Cardiac muscle cell (in vitro differentiated cells and primary cell): Measurements from ENCODE around the gene GAMT. TPM values are rescaled to one million over a fixed set of nuclear protein-coding genes. Genes with fewer than 3 reads are reported as not detected.
A peak's percentile ranks its signal among the peaks of the same experiment; 100 is the strongest.

Experiments
- DNase-seq, 2 donors: peaks; one replicate each; pipeline versions ENCODE4 v3.0.0 to v3.0.0-alpha.2; 2010 to 2017; ENCODE audit warnings: low read depth in 1 of 2, low spot score in 1 of 2
- H3K27ac ChIP-seq: fragments of 200-600 bp; sonication (generic); 2 replicates; pipeline ENCODE4 v1.5.1; 2016
- H3K27me3 ChIP-seq: fragments of 200-600 bp; sonication (generic); 2 replicates; pipeline ENCODE4 v1.6.0; 2016; ENCODE audit warnings: control low read depth
- H3K36me3 ChIP-seq: fragments of 200-600 bp; sonication (generic); 2 replicates; pipeline ENCODE4 v1.5.1; 2016; ENCODE audit warnings: control low read depth
- H3K4me1 ChIP-seq: fragments of 200-600 bp; sonication (generic); 2 replicates; pipeline ENCODE4 v1.8.1; 2017; ENCODE audit warnings: low read depth, mild to moderate bottlenecking, mixed run types
- H3K4me3 ChIP-seq: fragments of 200-600 bp; sonication (generic); 2 replicates; pipeline ENCODE4 v1.5.1; 2016; ENCODE audit warnings: mild to moderate bottlenecking
- H3K9me3 ChIP-seq: fragments of 200-600 bp; sonication (generic); 2 replicates; pipeline ENCODE4 v1.5.1; 2017; ENCODE audit warnings: low read depth, mild to moderate bottlenecking, control low read depth
- polyA plus RNA-seq: library from polyadenylated mRNA; unstranded; fragments of >200 nt; fragmentation: Nextera tagmentation; extraction: Ambion mirVana; gene quantifications from 2 replicates; pipeline ENCODE4 v1.2.1, GENCODE V29; 2016
- total RNA-seq: library from RNA; depleted of rRNA; stranded (reverse); fragments of >200 nt; gene quantifications from 2 replicates; pipeline ENCODE4 v1.2.3, GENCODE V29; 2016
- TF ChIP-seq, protein P1 (sequence below): IDR thresholded peaks from 2 replicates; pipeline ENCODE4 v1.5.1; 2012; ENCODE audit warnings: low read depth, mild to moderate bottlenecking, low read length

The GAMT gene
- total and polyA plus RNA-seq, 2 experiments from 2014 or later: 180 to 231 TPM

DNA sequence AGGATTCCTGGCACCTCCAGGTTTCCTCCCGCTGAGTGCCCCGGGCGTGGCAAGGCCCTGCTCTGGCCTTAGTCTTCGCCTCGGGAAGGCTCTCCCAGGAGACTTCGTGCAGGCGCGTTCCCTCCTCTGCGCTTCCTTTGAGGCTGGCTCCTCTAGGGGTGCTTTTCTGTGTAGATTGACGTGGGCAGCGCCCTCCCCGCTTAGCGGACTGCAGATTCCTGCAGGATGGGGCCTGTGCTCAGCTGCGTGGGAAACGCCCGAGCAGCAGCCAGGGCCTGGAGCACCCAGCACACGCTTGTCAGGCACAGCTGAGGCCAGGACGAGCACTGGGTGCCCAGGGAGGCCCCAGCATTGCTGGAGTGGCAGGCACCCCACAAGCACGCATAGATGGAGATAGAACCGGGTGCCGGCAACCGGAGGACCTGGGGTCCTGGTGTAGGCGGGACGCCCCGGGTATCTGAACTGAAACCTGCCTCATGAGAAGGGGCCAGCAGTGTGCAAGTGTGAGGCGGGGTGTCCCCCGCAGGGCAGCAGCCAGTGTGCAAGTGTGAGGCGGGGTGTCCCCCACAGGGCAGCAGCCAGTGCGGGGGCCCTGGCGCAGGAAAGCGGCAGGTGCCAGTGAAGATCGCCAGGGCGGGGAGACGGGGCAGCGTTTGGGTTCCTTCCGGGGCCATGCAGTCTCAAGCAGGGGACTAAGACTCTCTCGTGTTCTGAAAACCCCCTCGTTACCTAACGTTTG, 14.2 kb downstream of the GAMT start:
- H3K9me3 ChIP-seq: no peaks in the 10 kb centered on the region
- no peaks in the 10 kb centered on the region for H3K27me3 ChIP-seq
- TF ChIP-seq, protein P1, sequence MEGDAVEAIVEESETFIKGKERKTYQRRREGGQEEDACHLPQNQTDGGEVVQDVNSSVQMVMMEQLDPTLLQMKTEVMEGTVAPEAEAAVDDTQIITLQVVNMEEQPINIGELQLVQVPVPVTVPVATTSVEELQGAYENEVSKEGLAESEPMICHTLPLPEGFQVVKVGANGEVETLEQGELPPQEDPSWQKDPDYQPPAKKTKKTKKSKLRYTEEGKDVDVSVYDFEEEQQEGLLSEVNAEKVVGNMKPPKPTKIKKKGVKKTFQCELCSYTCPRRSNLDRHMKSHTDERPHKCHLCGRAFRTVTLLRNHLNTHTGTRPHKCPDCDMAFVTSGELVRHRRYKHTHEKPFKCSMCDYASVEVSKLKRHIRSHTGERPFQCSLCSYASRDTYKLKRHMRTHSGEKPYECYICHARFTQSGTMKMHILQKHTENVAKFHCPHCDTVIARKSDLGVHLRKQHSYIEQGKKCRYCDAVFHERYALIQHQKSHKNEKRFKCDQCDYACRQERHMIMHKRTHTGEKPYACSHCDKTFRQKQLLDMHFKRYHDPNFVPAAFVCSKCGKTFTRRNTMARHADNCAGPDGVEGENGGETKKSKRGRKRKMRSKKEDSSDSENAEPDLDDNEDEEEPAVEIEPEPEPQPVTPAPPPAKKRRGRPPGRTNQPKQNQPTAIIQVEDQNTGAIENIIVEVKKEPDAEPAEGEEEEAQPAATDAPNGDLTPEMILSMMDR: no peak
- DNase-seq: no peak
- H3K27ac ChIP-seq: no peak overlapping the region
- no peak overlapping the region for H3K4me3 ChIP-seq
- H3K4me1 ChIP-seq: no peaks in the 10 kb centered on the region
- H3K36me3 ChIP-seq: peaks cover 18% of the 10 kb centered on the region

DNA sequence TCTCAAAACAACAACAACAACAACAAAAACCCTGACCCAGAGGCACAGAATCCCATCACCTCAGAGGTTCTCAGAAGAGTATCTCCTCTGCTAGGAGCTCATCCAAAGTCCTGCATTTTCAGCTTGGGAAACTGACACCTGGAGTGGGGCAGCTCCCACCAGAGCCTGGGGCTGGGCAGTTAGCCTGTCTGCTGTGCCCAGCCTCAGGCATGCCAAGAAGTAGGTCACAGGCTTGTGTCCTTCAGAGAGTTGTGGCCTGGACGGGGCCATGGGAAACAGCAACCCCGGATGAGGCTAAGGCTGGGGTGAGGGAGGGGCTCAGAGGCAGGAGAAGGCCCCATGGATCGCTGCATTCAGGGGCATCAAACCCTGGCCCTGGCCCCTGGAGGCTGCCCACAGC, 15.5 kb downstream of the GAMT start:
- TF ChIP-seq, protein P1: no peak
- no peaks in the 10 kb centered on the region for H3K27me3 ChIP-seq
- no peak overlapping the region for H3K4me3 ChIP-seq
- DNase-seq: no peak
- peaks cover 5% of the 10 kb centered on the region for H3K4me1 ChIP-seq
- no peaks in the 10 kb centered on the region for H3K9me3 ChIP-seq
- no peak overlapping the region for H3K27ac ChIP-seq
- H3K36me3 ChIP-seq: peaks cover 8% of the 10 kb centered on the region

DNA sequence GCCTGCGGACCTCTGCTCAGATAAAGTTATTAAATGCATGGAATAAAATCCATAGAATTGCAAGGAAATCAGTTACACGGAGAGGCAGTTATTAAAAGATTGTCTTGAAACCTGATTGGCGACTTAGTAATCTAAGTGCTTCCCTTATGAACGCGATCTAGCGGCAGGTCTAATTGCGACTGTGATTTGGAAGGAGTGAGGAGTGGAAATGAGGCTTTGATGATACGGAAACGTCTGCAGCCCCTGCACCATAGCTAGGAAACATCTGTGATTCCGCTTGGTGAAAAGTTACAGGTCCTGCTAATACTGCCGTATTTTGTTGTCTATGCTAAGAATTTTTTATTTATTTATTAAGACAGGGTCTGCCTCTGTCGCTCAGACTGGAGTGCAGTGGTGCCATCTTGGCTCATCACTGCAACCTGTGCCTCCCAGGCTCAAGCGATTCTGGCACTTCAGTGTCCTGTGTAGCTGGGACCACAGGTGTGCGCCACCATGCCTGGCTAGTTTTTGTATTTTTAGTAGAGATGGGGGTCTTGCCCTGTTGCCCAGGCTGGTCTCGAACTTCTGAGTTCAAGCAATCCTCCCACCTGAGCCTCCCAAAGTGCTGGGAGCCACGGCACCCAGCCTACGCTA, 16.7 kb downstream of the GAMT start:
- no peaks in the 10 kb centered on the region for H3K27me3 ChIP-seq
- H3K27ac ChIP-seq: peak overlapping the region; percentile 95
- peaks cover 5% of the 10 kb centered on the region for H3K4me1 ChIP-seq
- DNase-seq: no peak
- H3K9me3 ChIP-seq: no peaks in the 10 kb centered on the region
- H3K4me3 ChIP-seq: peak overlapping the region; percentile 98
- TF ChIP-seq, protein P1: no peak
- peaks cover 8% of the 10 kb centered on the region for H3K36me3 ChIP-seq

DNA sequence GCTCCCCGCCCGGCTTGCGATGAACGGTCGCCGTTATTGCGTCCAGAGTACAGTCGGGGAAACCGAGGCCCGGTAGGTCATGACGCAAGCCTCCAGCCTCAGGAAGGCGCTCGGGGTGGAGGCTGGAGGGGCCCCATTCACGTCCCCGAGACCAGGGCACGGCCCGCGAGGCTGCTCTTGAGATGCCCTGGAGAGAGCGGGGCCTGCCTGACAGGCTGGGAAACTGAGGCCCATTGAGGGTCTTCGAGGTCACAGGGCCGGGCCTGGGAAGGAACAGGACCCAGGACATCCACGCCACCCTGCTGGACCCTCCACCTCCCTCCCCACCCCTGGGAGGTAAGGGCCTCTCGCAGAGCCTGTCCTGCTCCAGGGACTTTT, 17.3 kb downstream of the GAMT start:
- Histone ChIP-seq H3K4me3 (peak overlapping the region; percentile 98), H3K9me3 (no peaks in the 10 kb centered on the region), H3K27me3 (no peaks in the 10 kb centered on the region), H3K4me1 (peaks cover 5% of the 10 kb centered on the region), H3K36me3 (peaks cover 3% of the 10 kb centered on the region), H3K27ac (peak overlapping the region; percentile 95)
- no peak for DNase-seq
- TF ChIP-seq, protein P1: no peak

DNA sequence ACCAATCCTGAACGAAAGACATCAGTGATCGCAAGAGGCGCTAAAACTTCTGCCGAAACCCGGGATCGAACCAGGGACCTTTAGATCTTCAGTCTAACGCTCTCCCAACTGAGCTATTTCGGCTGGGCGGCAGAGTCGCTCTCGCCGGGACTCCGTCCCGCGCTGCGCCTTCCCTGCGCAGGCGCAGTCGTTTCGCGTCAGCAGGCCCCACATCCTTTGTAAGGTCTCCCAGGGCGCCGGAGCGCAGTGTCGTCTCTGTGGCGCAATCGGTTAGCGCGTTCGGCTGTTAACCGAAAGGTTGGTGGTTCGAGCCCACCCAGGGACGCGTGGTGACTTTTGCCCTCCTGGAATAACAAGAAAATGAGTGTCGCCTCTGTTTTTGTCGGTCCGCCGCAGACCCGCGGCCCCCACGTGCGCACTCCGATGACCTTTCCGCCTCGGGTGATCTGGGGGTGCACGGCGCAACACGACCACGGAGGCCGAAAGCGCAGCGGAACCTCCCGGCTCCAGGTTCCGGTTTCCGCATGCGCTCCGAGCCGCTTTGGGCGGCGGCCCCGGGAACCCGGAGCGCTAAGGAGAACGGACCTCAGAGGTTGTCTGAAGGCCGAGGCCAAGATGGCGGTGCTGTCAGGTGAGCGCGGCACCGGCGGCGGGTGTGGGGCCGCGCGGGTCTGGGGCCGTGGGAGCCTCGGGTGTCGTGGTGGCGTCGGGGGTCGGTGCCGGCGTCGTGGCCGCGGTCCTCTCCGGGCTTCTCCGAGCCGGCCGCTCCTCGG, 17.8 kb downstream of the GAMT start, which contains the start of gene NDUFS7:
TSS of gene NDUFS7 (plus strand) at position 596 of the 773 bp plus-strand sequence. CDS start at position 616, 20 bp downstream.
- Histone ChIP-seq H3K9me3 (no peaks in the 10 kb centered on the region), H3K4me1 (peaks cover 5% of the 10 kb centered on the region), H3K4me3 (peak within 1 kb of the TSS; percentile 98), H3K27me3 (no peaks in the 10 kb centered on the region), H3K27ac (peak within 1 kb of the TSS; percentile 95), H3K36me3 (no peaks in the 10 kb centered on the region)
- TF ChIP-seq, protein P1: peak; percentile 17
- DNase-seq: peak; percentile 93 to 95
